GOT3 (cell line): ENCODE measurements around the gene HLA-DMB.

Source experiments
- DNase-seq: peaks from one replicate; lab custom pipeline; 2025; ENCODE audit warnings: mixed read lengths; lab: John Stamatoyannopoulos, UW

HLA-DMB gene

DNA sequence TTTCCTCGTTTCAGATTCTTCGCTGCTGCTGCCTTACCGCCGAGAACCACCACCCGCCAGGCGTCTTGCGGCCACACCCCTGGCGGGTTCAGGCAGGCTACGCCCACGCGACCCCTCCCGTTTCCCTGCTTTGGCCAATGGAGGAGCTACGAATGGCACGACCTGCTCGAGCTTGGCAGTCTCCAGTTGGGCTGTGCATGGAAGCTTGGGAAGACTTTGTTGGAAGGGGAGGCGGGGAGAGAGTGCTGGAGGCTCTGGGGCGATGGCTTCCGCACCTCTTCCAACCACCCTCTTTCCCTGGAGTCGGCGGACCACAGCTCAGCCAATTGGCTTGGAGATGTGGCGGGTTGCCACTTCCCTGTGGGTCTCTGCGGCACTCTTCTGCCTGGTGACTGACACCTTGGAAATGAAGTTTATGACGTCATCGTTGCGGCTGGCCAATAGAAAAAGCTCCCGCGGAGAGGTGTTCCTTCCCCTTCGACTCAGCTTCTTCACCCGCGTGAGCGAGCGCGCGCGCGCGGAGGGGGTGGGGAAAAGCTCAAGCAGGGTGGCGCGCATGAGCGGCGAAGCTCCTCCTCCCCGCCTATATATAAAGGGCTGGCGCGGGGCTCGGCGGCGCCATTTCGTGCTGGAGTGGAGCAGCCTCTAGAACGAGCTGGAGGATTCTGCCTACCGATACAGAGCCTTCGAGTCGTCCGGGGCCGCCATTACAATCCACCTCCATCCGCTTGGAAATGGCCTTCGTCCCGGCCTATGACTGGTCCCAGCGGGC is 30.9 kb upstream of the HLA-DMB start:
- peak; percentile 98 for DNase-seq

- DNase-seq = no peak
Measured at GRCh38 chr6:32971242-32971580, 30.4 kb upstream of the HLA-DMB start.

GRCh38 chr6:32970413-32971241 is 29.8 kb upstream of the HLA-DMB start:
- peak; percentile 60 for DNase-seq

DNA sequence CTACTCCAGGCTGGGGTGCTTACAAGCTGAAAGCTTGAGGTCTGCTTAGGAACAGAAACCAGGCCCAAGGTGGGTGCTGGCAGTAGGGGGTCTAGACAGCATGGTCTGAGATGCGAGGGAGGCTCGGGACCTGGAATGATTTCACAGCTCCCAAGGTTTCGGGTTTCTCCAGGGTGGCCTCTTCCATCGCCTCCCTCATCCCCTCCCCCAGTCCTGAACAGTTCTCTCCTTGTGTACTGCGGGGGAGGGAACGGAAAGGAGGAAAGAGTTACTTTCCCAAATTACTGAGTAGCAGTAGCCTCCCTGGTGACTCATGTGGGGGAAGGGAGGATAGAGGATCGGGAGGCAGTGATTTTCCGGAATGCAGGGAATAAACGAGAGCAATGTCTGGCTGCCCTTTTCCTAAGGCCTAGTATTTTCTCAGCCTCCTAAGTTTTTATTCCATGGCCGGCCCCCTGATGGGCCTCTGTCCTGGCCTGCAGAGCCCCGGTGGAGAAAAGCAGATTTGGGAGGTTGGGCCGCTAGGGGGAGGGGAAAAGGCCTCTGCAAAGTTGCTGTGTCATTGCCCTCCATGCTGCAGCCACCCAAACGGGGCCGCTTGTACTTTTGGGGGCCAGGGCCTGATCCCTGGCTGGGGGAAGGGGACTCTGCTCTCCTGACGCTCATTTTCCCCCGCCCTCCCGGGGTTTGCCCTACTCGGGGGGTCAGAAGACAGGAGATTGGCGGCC is 29.0 kb upstream of the HLA-DMB start:
- peak; percentile 74 for DNase-seq

- DNase-seq = no peak
Measured at GRCh38 chr6:32968867-32969684, 28.2 kb upstream of the HLA-DMB start.

DNA sequence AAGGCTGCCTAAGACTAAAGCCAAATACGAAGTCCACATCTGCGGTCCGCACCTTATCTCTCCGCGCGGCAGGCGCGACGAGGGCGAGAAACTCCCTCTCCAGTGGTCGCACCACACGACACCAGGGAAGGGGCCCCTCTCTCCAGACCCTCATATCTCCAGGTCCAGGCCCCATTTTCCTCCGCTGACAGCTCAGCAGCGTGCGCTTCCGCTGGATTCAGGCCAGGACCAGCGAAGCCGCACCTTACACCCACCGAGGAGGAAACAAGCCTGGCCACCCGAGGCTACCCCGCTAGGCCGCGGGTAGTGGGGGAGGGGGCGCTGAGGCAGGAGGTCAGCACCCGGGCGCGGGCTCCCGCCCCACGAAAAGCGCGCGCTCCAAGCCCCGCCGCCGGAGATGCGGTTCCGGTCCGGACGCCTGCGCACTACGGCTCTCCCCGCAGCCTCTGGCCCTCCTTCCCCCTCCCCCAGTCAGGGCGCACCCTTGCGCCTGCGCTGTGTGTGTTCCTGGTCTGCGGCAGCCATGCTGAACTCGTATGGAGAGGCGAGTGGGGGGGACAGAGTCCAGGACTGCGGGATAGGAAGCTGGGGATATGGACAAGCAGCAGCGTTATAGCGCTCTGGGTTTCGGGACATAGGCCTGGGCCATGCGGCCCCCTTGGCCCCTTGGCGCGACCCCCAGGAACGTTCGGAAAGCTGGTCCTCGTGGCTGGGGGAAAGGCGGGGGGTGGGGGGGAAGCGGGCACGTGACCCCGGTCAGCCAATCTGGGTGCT is 27.5 kb upstream of the HLA-DMB start, which contains the start of gene BRD2:
Gene BRD2, plus strand, starts transcription at position 502 of the 774 bp plus-strand sequence. CDS start 4,305 bp downstream, outside the sequence.
- DNase-seq = peak; percentile 90

- no peak for DNase-seq
Measured at GRCh38 chr6:32967151-32968091, 26.6 kb upstream of the HLA-DMB start.

DNA sequence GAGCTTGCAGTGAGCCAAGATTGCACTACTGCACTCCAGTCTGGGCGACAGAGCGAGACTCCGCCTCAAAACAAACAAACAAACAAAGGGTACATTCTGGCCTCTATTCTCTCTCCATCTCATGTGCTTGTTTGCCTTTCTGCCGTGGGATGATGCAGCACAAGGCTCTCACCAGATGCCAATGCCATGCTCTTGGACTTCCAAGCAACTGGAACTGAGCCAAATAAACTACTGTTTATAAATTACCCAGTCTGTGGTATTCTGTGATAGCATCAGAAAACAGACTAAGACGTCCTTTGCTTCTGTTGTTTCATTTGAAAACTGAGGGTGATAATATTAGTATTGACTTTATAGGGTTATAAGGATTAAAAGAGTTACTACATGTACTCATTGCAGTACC is 23.9 kb upstream of the HLA-DMB start:
- no peak for DNase-seq

GRCh38 chr6:32963866-32964265 is 23.0 kb upstream of the HLA-DMB start:
- DNase-seq = no peak

DNA sequence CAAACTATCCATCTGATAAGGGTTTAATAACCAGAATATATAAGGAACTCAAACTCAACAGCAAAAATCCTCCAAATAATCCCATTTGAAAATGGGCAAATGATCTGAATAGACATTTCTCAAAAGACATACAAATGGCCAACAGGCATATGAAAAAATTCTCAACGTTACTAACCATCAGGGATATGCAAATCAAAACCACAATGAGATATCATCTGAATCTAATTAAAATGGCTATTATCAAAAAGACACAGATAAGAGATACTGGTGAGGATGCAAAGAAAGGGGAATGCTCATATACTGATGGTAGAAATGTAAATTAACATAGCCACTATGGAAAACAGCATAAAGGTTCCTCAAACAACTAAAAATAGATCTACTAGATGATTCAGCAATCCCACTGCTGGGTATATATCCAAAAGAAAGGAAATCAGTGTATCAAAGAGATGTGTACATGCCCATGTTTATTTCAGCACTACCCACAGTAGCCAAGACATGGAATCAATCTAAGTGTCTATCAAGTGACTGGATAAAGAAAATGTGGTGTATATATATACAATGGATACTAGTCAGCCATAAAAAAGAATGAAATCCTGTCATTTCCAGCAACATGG is 21.5 kb upstream of the HLA-DMB start:
- no peak for DNase-seq

DNA sequence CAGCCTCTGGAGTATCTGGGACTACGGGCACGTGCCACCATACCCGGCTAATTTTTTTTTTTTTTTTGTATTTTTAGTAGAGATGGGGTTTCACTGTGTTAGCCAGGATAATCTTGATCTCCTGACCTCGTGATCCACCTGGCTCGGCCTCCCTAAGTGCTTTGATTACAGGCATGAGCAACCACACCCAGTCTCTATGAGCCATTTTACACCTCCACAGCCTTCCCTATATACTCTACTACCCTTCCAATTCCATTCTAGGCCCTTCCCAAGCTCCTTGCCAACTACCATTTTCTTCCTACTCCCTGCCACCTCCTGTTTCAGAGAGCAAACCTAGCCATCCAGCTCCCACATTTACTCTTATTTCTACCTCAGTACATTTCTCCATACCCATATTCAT is 19.7 kb upstream of the HLA-DMB start:
- DNase-seq = no peak

GRCh38 chr6:32956176-32956575 is 15.3 kb upstream of the HLA-DMB start:
- DNase-seq = no peak

DNA sequence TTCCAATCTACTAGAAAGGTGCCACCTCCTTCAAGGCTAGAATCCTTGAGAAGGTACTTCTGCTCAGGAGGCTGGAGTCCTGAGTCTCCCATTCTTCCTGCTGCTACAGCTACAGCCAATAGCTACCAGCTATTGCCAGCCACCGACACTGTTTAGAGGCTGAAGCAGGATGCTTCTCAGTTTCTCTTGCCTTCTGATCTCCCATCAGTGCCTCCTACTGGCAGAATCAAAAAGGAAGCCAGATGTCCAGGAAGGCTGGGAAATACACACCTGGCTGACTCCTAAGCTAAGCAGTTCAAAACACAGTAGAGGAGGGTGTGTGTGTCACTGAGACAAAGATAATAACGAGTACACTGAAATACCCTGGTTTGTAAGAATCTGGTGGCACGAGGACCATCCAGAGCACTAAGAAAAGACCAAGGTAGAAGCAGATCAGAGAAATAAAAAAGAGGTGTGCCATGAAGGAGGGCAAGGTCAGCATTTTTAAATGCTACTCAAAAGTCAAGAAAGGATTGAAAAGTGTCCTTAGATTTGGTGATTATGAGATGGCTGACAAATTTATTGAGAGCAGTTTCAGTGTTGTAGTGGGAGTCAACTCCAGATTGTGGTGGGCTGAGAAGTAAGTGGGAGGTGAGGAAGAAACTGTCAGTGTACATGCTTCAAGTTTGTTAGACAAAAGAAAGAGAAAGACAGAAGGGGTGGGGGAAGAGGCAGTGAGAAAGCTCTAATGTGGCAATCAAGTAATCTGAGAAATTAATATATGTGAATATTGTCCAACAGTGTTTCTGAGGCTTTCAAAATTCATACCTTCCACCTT is 14.4 kb upstream of the HLA-DMB start:
- DNase-seq = no peak

DNA sequence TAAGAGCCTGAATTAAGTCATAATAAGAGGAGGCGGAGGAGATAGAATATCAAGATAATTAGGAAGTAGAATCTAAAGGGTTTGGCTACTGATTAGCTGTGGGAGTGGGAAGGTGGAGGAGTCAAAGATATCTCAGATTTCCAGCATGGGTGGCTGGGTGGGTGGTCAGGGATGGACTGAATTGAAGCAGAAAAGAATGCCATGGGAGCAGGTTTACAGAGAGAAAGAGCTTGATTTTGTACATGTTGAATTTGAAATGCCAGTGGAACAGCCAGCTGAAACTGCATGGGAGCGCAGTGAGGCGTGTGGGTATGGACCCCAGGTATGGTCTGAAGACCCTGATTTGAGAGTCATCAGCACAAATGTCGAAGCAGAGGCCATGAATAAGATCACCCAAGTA is 13.4 kb upstream of the HLA-DMB start:
- DNase-seq = no peak

GRCh38 chr6:32953775-32954174 is 12.9 kb upstream of the HLA-DMB start:
- no peak for DNase-seq

DNA sequence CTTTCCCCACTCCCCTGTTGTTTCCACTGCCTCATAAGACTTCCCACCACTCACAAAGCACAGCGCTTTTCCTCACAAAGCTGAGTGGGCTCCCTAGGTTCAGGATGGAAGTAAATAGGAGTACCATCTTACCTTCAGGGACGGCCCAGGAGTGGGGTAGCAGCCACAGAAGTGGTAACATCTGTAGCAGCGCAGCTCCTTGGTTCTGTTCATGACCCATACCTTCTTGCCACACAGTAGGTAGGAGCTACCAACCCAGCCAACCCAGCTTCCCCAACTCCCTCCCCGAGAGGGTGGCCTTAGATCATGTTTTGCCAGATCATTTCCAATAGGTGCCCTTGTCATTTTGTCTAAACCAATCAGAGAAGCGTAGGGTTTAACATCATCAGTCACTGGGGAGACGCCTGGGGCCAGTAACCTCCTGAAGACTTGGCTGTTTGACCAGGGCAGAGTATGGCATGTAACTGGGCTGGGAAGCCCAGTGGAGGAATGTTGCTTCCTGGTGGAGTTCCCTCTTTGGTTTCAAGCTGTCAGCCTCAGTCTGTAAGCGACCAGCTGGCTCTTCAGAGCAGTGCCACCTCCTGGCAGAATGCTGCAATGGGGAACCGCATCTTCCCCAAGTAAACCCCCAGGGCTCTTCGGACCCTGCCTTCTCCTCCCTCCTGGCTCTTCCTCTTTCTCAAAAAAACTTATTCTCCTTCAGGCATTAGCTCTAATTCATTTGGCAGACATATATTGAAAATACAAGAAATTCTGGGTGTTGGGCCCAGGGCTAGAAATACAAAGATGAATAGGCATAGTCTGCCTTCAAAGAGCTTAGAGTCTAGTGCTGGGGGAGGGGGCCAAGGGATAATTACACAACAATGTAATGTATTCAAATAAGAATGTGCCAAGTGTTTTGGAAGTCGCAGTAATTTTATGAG is 12.2 kb upstream of the HLA-DMB start, which contains the start of gene HLA-DMA:
Gene HLA-DMA, minus strand, starts transcription at position 281 of the 923 bp plus-strand sequence. Its CDS starts 61 bp downstream, at position 220.
- DNase-seq = peak; percentile 70

DNA sequence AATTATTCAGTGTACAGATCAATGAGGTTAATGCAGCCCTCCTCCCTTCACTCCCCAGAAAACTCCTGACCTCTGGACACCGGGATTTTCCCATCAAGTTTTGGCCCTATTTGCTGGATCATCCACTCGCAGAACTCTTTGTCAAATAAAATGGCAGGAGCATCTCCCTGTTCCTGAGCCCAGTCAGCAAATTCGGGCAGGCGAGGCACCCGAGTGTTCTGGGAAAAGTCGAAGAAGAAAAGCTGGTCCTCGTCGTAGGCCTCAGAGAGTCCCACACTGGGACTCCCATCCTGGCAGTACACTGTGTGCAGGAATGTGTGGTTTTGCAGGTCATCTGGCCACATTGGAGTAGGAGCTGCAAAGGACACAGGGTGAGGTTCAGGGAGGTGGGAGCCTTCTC is 9.6 kb upstream of the HLA-DMB start:
- no peak for DNase-seq
